GM23338 (cell line): ENCODE measurements around the gene TTC3. TPM values are rescaled to one million over a fixed set of nuclear protein-coding genes. Genes with fewer than 3 reads are reported as not detected.

Experiments used
- ATAC-seq: fragments of 200-7000 bp; cut with Tn5 transposase; 3 replicates; pipeline ENCODE4 v1.9.1; 2020
- DNase-seq: peaks from one replicate; pipeline ENCODE4 v3.0.0-alpha.2; 2015; ENCODE audit warnings: low spot score
- H2AFZ ChIP-seq: fragments of 200-600 bp; sonication (generic); 2 replicates; pipeline ENCODE4 v1.8.0; 2016; ENCODE audit warnings: antibody characterized with exemption, mild to moderate bottlenecking, moderate library complexity
- H3F3A ChIP-seq: fragments of 200-600 bp; sonication (generic); replicated peaks from 2 replicates; pipeline ENCODE4 v1.8.0; 2017; ENCODE audit warnings: antibody characterized with exemption, mixed run types, low read depth
- H3K27ac ChIP-seq: fragments of 200-600 bp; sonication (generic); 2 replicates; pipeline ENCODE4 v1.6.1; 2016; ENCODE audit warnings: low read depth
- H3K27me3 ChIP-seq: fragments of 200-600 bp; sonication (generic); 2 replicates; pipeline ENCODE4 v1.8.0; 2016; ENCODE audit warnings: mild to moderate bottlenecking, mixed run types, moderate library complexity; ENCODE audit not compliant: insufficient read depth
- H3K36me3 ChIP-seq: fragments of 200-600 bp; sonication (generic); 2 replicates; pipeline ENCODE4 v1.8.0; 2016; ENCODE audit warnings: mild to moderate bottlenecking; ENCODE audit not compliant: insufficient read depth
- H3K4me1 ChIP-seq: fragments of 200-600 bp; sonication (generic); 2 replicates; pipeline ENCODE4 v1.8.0; 2016; ENCODE audit warnings: mild to moderate bottlenecking, moderate library complexity; ENCODE audit not compliant: insufficient read depth
- H3K4me2 ChIP-seq: fragments of 200-600 bp; sonication (generic); 2 replicates; pipeline ENCODE4 v1.7.1; 2017; ENCODE audit warnings: mixed run types
- H3K4me3 ChIP-seq: fragments of 200-600 bp; sonication (generic); 2 replicates; pipeline ENCODE4 v1.6.1; 2016; ENCODE audit warnings: mixed run types
- H3K79me2 ChIP-seq: fragments of 200-600 bp; sonication (generic); replicated peaks from 2 replicates; pipeline ENCODE4 v1.8.0; 2017; ENCODE audit warnings: mild to moderate bottlenecking; ENCODE audit not compliant: insufficient read depth
- H3K9me2 ChIP-seq: fragments of 200-600 bp; sonication (generic); 2 replicates; pipeline ENCODE4 v1.8.0; 2017; ENCODE audit not compliant: insufficient read depth
- H4K20me1 ChIP-seq: fragments of 200-600 bp; sonication (generic); replicated peaks from 2 replicates; pipeline ENCODE4 v1.8.0; 2017; ENCODE audit warnings: mild to moderate bottlenecking; ENCODE audit not compliant: insufficient read depth
- H3K27ac Mint-ChIP-seq: 2 replicates; pipeline ENCODE4 v1.8.0; 2020; ENCODE audit warnings: inconsistent platforms, mild to moderate bottlenecking, moderate library complexity, mixed read lengths
- H3K27me3 Mint-ChIP-seq: 3 replicates; pipeline ENCODE4 v1.8.0; 2022; ENCODE audit warnings: low read depth, mild to moderate bottlenecking, moderate library complexity, mixed read lengths, inconsistent platforms; ENCODE audit not compliant: insufficient read depth, poor library complexity
- H3K36me3 Mint-ChIP-seq: 3 replicates; pipeline ENCODE4 v1.8.0; 2021; ENCODE audit warnings: low read depth, mild to moderate bottlenecking, inconsistent platforms, moderate library complexity, mixed read lengths
- H3K4me1 Mint-ChIP-seq: 3 replicates; pipeline ENCODE4 v1.8.0; 2020; ENCODE audit warnings: mild to moderate bottlenecking, inconsistent platforms, mixed read lengths
- H3K4me3 Mint-ChIP-seq: 3 replicates; pipeline ENCODE4 v1.8.0; 2021; ENCODE audit warnings: moderate library complexity, mild to moderate bottlenecking, inconsistent platforms, mixed read lengths
- H3K9me3 Mint-ChIP-seq: 3 replicates; pipeline ENCODE4 v1.8.0; 2020; ENCODE audit warnings: moderate library complexity, mild to moderate bottlenecking, inconsistent platforms, mixed read lengths
- CREB1 ChIP-seq: fragments of 250-450 bp; sonication (Bioruptor Pico); IDR thresholded peaks from 2 replicates; pipeline ENCODE4 v1.5.0; 2020; ENCODE audit warnings: low read depth, mild to moderate bottlenecking, moderate library complexity
- CTCF ChIP-seq, 2 experiments: fragments of 200-600 bp in 1 of 2; sonication (generic) in 1 of 2; conservative IDR thresholded peaks; 2 replicates each; pipeline versions ENCODE4 v1.5.1 to v1.6.1; 2016 to 2017; ENCODE audit warnings: antibody characterized with exemption in 2 of 2, low read depth in 2 of 2, mild to moderate bottlenecking in 2 of 2, moderate library complexity in 1 of 2
- ETS1 ChIP-seq: IDR thresholded peaks from 2 replicates; pipeline ENCODE4 v1.6.1; 2016; ENCODE audit warnings: antibody characterized with exemption
- EZH2 ChIP-seq: fragments of 200-600 bp; sonication (generic); IDR thresholded peaks from one replicate; pipeline ENCODE4 v1.8.0; 2017; ENCODE audit warnings: antibody characterized with exemption, mild to moderate bottlenecking, low read depth; ENCODE audit not compliant: unreplicated experiment
- EZH2phosphoT487 ChIP-seq: fragments of 200-600 bp; sonication (generic); IDR thresholded peaks from one replicate; pipeline ENCODE4 v1.8.1; 2018; ENCODE audit warnings: antibody characterized with exemption; ENCODE audit not compliant: unreplicated experiment
- JUNB ChIP-seq: IDR thresholded peaks from one replicate; pipeline ENCODE4 v1.6.1; 2016; ENCODE audit warnings: antibody characterized with exemption; ENCODE audit not compliant: unreplicated experiment
- NANOG ChIP-seq: IDR thresholded peaks from 2 replicates; pipeline ENCODE4 v1.6.1; 2016; ENCODE audit warnings: antibody characterized with exemption, borderline replicate concordance
- POLR2AphosphoS5 ChIP-seq: IDR thresholded peaks from 2 replicates; pipeline ENCODE4 v1.6.1; 2016; ENCODE audit warnings: antibody characterized with exemption, low read depth
- REST ChIP-seq: IDR thresholded peaks from one replicate; pipeline ENCODE4 v1.6.1; 2018; ENCODE audit warnings: antibody characterized with exemption; ENCODE audit not compliant: unreplicated experiment
- STAT1 ChIP-seq: IDR thresholded peaks from one replicate; pipeline ENCODE4 v1.6.1; 2016; ENCODE audit warnings: antibody characterized with exemption; ENCODE audit not compliant: unreplicated experiment
- ZNF331 ChIP-seq: fragments of 250-450 bp; sonication (Bioruptor Pico); IDR thresholded peaks from 2 replicates; pipeline ENCODE4 v1.5.0; 2020; ENCODE audit warnings: low read depth, mild to moderate bottlenecking, moderate library complexity
- ZNF462 ChIP-seq: fragments of 250-450 bp; sonication (Bioruptor Pico); IDR thresholded peaks from 2 replicates; pipeline ENCODE4 v1.5.0; 2020; ENCODE audit warnings: mild to moderate bottlenecking, moderate library complexity
- polyA plus RNA-seq: library from polyadenylated mRNA; unstranded; fragments of >200 nt; fragmentation: Nextera tagmentation; extraction: Ambion mirVana; gene quantifications from 2 replicates; pipeline ENCODE4 v1.2.1, GENCODE V29; 2016
- total RNA-seq: library from RNA; depleted of rRNA; stranded (reverse); fragments of >200 nt; shearing (Covaris generic); gene quantifications from 2 replicates; pipeline ENCODE4 v1.2.3, GENCODE V29; 2014

The TTC3 gene
- total and polyA plus RNA-seq, 2 experiments from 2014 or later: 28.9 to 48.6 TPM

- peaks cover 5% of the 10 kb centered on the region; the same call in 1 of the 2 replicates for H3K4me1 ChIP-seq
- no peak overlapping the region for H3K27ac Mint-ChIP-seq
- no peaks in the 10 kb centered on the region for H3F3A ChIP-seq
- no peak overlapping the region for H3K4me3 ChIP-seq
- DNase-seq: no peak
- H3K4me3 Mint-ChIP-seq: no peak overlapping the region
- H2AFZ ChIP-seq: no peak overlapping the region
- peaks cover 3% of the 10 kb centered on the region; the same call in 1 of the 3 replicates for H3K9me3 Mint-ChIP-seq
- H3K27me3 Mint-ChIP-seq: peaks cover 31% of the 10 kb centered on the region
- peaks cover 44% of the 10 kb centered on the region for H3K27me3 ChIP-seq
- ATAC-seq: no peak
- no peaks in the 10 kb centered on the region for H3K9me2 ChIP-seq
- H4K20me1 ChIP-seq: peaks cover 4% of the 10 kb centered on the region
- H3K36me3 Mint-ChIP-seq: peaks cover 3% of the 10 kb centered on the region; the same call in 1 of the 3 replicates
- no peak overlapping the region for H3K27ac ChIP-seq
- no peak overlapping the region for H3K4me2 ChIP-seq
- no peak for TF ChIP-seq JUNB
- no peak for TF ChIP-seq ZNF331 (CRISPR knock-in tag)
- TF ChIP-seq CREB1 (CRISPR knock-in tag): no peak
- TF ChIP-seq CTCF (conservative IDR thresholded peaks at IDR 0.05; ENCODE audit: low read depth in 2 of 2): no peak
- TF ChIP-seq EZH2: no peak
- no peak for TF ChIP-seq POLR2AphosphoS5
- TF ChIP-seq NANOG: no peak
- TF ChIP-seq REST: no peak
- TF ChIP-seq STAT1: no peak
- no peak for TF ChIP-seq EZH2phosphoT487
- TF ChIP-seq ETS1: no peak
- no peak for TF ChIP-seq ZNF462 (CRISPR knock-in tag)
- peaks cover 32% of the 10 kb centered on the region for H3K79me2 ChIP-seq
- no peaks in the 10 kb centered on the region for H3K36me3 ChIP-seq
- peaks cover 16% of the 10 kb centered on the region; the same call in 2 of the 3 replicates for H3K4me1 Mint-ChIP-seq
These were observed 3.2 kb downstream of the TTC3 start for GRCh38 chr21:37076087-37076850.
